AG04450 (cell line): Measurements from ENCODE around the gene DCAF15. TPM values are rescaled to one million over a fixed set of nuclear protein-coding genes. Genes with fewer than 3 reads are reported as not detected.
"Not testable (repeated sequence)": the region's sequence is repeated elsewhere in the genome, so short reads cannot be mapped to it uniquely, and the experiment has no call there.

Experiments used
- CTCF ChIA-PET: fragments of 300-600, 350-600 bp; formaldehyde crosslinking; extraction: SDS; loops from one replicate; lab custom pipeline; 2022; ENCODE audit warnings: antibody characterized with exemption, inconsistent platforms; lab: Charles Lee
- POLR2A ChIA-PET: fragments of 350-600 bp; formaldehyde crosslinking; extraction: SDS; loops from one replicate; lab custom pipeline; 2021; ENCODE audit warnings: antibody characterized with exemption, inconsistent platforms; lab: Yijun Ruan, JAX
- DNase-seq: peaks from one replicate; pipeline ENCODE4 v3.0.0-alpha.2; 2011; ENCODE audit warnings: low read depth, low spot score
- H3K27ac ChIP-seq: one replicate; pipeline ENCODE4 v1.5.1; 2012; ENCODE audit warnings: low read depth, low read length, control low read depth
- H3K27me3 ChIP-seq: one replicate; pipeline ENCODE4 v1.6.0; 2012; ENCODE audit warnings: low read length; ENCODE audit not compliant: control insufficient read depth, insufficient read depth
- H3K4me3 ChIP-seq: 2 replicates; pipeline ENCODE4 v1.5.1; 2011; ENCODE audit warnings: mild to moderate bottlenecking, low read depth, low read length, control low read depth
- H3K9me3 ChIP-seq: 2 replicates; pipeline ENCODE4 v1.5.1; 2012; ENCODE audit warnings: low read length; ENCODE audit not compliant: control insufficient read depth, insufficient read depth
- CTCF ChIP-seq: IDR thresholded peaks from 2 replicates; pipeline ENCODE4 v1.5.1; 2011; ENCODE audit warnings: low read depth, low read length, control low read depth, inconsistent platforms
- polyA plus RNA-seq: library from polyadenylated mRNA; depleted of rRNA; stranded (reverse); fragments of >200 nt; gene quantifications from 2 replicates; pipeline ENCODE4 v1.2.3, GENCODE V29; 2011

DCAF15 gene
- polyA plus RNA-seq, 1 experiment, result 6.1 TPM

GRCh38 chr19:13965926-13966683 lies 13.8 kb downstream of the DCAF15 start:
- no peaks in the 10 kb centered on the region for H3K27me3 ChIP-seq
- ChIA-PET POLR2A (no interaction called here), CTCF (no interaction called here)
- H3K4me3 ChIP-seq, result no peak overlapping the region
- no peak overlapping the region for H3K27ac ChIP-seq
- H3K9me3 ChIP-seq, result no peaks in the 10 kb centered on the region; the same call in 1 of the 2 replicates
- no peak for TF ChIP-seq CTCF
- DNase-seq, result no peak

GRCh38 chr19:13966684-13967128 lies 14.4 kb downstream of the DCAF15 start:
- CTCF ChIA-PET, result no interaction called here
- POLR2A ChIA-PET, result no interaction called here
- H3K27ac ChIP-seq, result no peak overlapping the region
- H3K9me3 ChIP-seq, result no peaks in the 10 kb centered on the region; the same call in 1 of the 2 replicates
- H3K27me3 ChIP-seq, result no peaks in the 10 kb centered on the region
- TF ChIP-seq CTCF, result no peak
- no peak for DNase-seq
- no peak overlapping the region for H3K4me3 ChIP-seq

GRCh38 chr19:13967206-13967605 lies 14.9 kb downstream of the DCAF15 start:
- H3K27me3 ChIP-seq, H3K9me3 ChIP-seq, CTCF ChIA-PET, H3K4me3 ChIP-seq, DNase-seq, H3K27ac ChIP-seq, POLR2A ChIA-PET: not testable (repeated sequence)

- ChIA-PET CTCF (no interaction called here), POLR2A (no interaction called here)
These were observed 16.1 kb downstream of the DCAF15 start for GRCh38 chr19:13968383-13968935.

GRCh38 chr19:13968999-13969398 lies 16.7 kb downstream of the DCAF15 start:
- Histone ChIP-seq H3K4me3 (no peak overlapping the region), H3K9me3 (no peaks in the 10 kb centered on the region; the same call in 1 of the 2 replicates), H3K27me3 (no peaks in the 10 kb centered on the region), H3K27ac (no peak overlapping the region)
- no peak for DNase-seq
- no peak for TF ChIP-seq CTCF
- POLR2A ChIA-PET, result no interaction called here
- CTCF ChIA-PET, result no interaction called here

More at GRCh38 chr19:13968383-13968935, 16.1 kb downstream of the DCAF15 start:
- no peak for DNase-seq
- no peak overlapping the region for H3K4me3 ChIP-seq
- no peak overlapping the region for H3K27ac ChIP-seq
- TF ChIP-seq CTCF, result no peak
- no peaks in the 10 kb centered on the region; the same call in 1 of the 2 replicates for H3K9me3 ChIP-seq
- no peaks in the 10 kb centered on the region for H3K27me3 ChIP-seq
